IMR-90 (cell line): Measurements from ENCODE around the gene TENM3. TPM values are rescaled to one million over a fixed set of nuclear protein-coding genes. Genes with fewer than 3 reads are reported as not detected.

Experiments
- ATAC-seq: fragments of 200-7000 bp; cut with Tn5 transposase; 2 replicates; pipeline ENCODE4 v1.9.1; 2020; ENCODE audit warnings: low read depth, mild to moderate bottlenecking, moderate library complexity
- BruUV-seq: library from RNA; stranded (reverse); fragments of 400-500 nt; replicated peaks from 2 replicates; lab custom pipeline; 2021; lab: Mats Ljungman, UMichigan
- CTCF ChIA-PET: fragments of 300-600 bp; formaldehyde crosslinking; extraction: SDS; loops from one replicate; lab custom pipeline; 2021; ENCODE audit warnings: antibody characterized with exemption; lab: Yijun Ruan, JAX
- POLR2A ChIA-PET: fragments of 300-600 bp; sonication (Branson Sonifier 250); formaldehyde crosslinking; loops from one replicate; lab custom pipeline; 2022; ENCODE audit warnings: antibody characterized with exemption; ENCODE audit not compliant: unreplicated experiment; lab: Charles Lee
- DNase-seq: peaks from one replicate; pipeline ENCODE4 v3.0.0; 2013
- H2AFZ ChIP-seq: replicated peaks from 2 replicates; pipeline ENCODE3; 2013; ENCODE audit warnings: low read length, mild to moderate bottlenecking; ENCODE audit not compliant: poor library complexity
- H2AK5ac ChIP-seq: 2 replicates; pipeline ENCODE4 v1.6.1; 2013; ENCODE audit warnings: low read depth, low read length, inconsistent platforms
- H2AK9ac ChIP-seq: replicated peaks from 2 replicates; pipeline ENCODE3; 2013; ENCODE audit warnings: mild to moderate bottlenecking, low read depth, low read length, moderate library complexity; ENCODE audit not compliant: poor library complexity
- H2BK120ac ChIP-seq: 2 replicates; pipeline ENCODE4 v1.6.1; 2013; ENCODE audit warnings: low read depth, low read length, inconsistent platforms
- H2BK15ac ChIP-seq: 3 replicates; pipeline ENCODE4 v1.6.1; 2013; ENCODE audit warnings: low read depth, low read length, inconsistent platforms
- H2BK20ac ChIP-seq: 2 replicates; pipeline ENCODE4 v1.6.1; 2013; ENCODE audit warnings: low read depth, mild to moderate bottlenecking, inconsistent platforms, low read length, moderate library complexity
- H2BK5ac ChIP-seq: 2 replicates; pipeline ENCODE4 v1.6.1; 2013; ENCODE audit warnings: mild to moderate bottlenecking, low read depth, low read length, inconsistent platforms; ENCODE audit not compliant: poor library complexity, severe bottlenecking
- H3K14ac ChIP-seq: replicated peaks from 2 replicates; pipeline ENCODE4 v1.6.1; 2013; ENCODE audit warnings: low read depth, low read length, inconsistent platforms
- H3K18ac ChIP-seq: 2 replicates; pipeline ENCODE4 v1.6.1; 2013; ENCODE audit warnings: low read depth, low read length, control low read depth
- H3K23ac ChIP-seq: 2 replicates; pipeline ENCODE4 v1.6.1; 2013; ENCODE audit warnings: low read depth, low read length, inconsistent platforms
- H3K27ac ChIP-seq: 2 replicates; pipeline ENCODE4 v1.5.1; 2013; ENCODE audit warnings: mild to moderate bottlenecking, control low read depth, low read length; ENCODE audit not compliant: insufficient read depth
- H3K27me3 ChIP-seq: 2 replicates; pipeline ENCODE4 v1.6.1; 2013; ENCODE audit warnings: low read length; ENCODE audit not compliant: control insufficient read depth, insufficient read depth
- H3K36me3 ChIP-seq: 2 replicates; pipeline ENCODE4 v1.6.1; 2013; ENCODE audit warnings: low read length, mixed read lengths; ENCODE audit not compliant: control insufficient read depth, insufficient read depth
- H3K4ac ChIP-seq: 2 replicates; pipeline ENCODE4 v1.6.1; 2013; ENCODE audit warnings: low read depth, low read length, inconsistent platforms
- H3K4me1 ChIP-seq: 2 replicates; pipeline ENCODE4 v1.6.1; 2013; ENCODE audit warnings: low read length, mixed read lengths; ENCODE audit not compliant: control insufficient read depth, insufficient read depth
- H3K4me2 ChIP-seq: 2 replicates; pipeline ENCODE4 v1.6.1; 2013; ENCODE audit warnings: low read depth, mild to moderate bottlenecking, control low read depth, low read length, moderate library complexity
- H3K4me3 ChIP-seq: 2 replicates; pipeline ENCODE4 v1.5.1; 2013; ENCODE audit warnings: low read depth, mild to moderate bottlenecking, control low read depth, low read length, moderate library complexity; ENCODE audit not compliant: insufficient read depth
- H3K56ac ChIP-seq: 2 replicates; pipeline ENCODE4 v1.6.1; 2013; ENCODE audit warnings: low read length, inconsistent platforms; ENCODE audit not compliant: insufficient read depth; ENCODE audit errors: extremely low read depth
- H3K79me1 ChIP-seq, 2 experiments: 2 replicates each; pipeline ENCODE4 v1.6.1; 2013; ENCODE audit warnings: low read length in 2 of 2, inconsistent platforms in 1 of 2, low read depth in 1 of 2
- H3K9ac ChIP-seq: 2 replicates; pipeline ENCODE4 v1.6.1; 2013; ENCODE audit warnings: low read depth, low read length, control low read depth
- H3K9me1 ChIP-seq: 2 replicates; pipeline ENCODE4 v1.6.1; 2013; ENCODE audit warnings: low read length, inconsistent platforms; ENCODE audit not compliant: insufficient read depth
- H3K9me3 ChIP-seq: 2 replicates; pipeline ENCODE4 v1.6.1; 2013; ENCODE audit warnings: low read length; ENCODE audit not compliant: control insufficient read depth, insufficient read depth
- H4K20me1 ChIP-seq: 2 replicates; pipeline ENCODE4 v1.6.1; 2013; ENCODE audit warnings: low read length, inconsistent platforms; ENCODE audit not compliant: insufficient read depth
- H4K5ac ChIP-seq: 2 replicates; pipeline ENCODE4 v1.6.1; 2013; ENCODE audit warnings: mild to moderate bottlenecking, low read depth, low read length, control low read depth
- H4K8ac ChIP-seq, 2 experiments: 2 replicates each; pipeline ENCODE4 v1.6.1; 2013; ENCODE audit warnings: low read depth in 2 of 2, low read length in 2 of 2, control low read depth in 1 of 2, inconsistent platforms in 1 of 2
- H4K91ac ChIP-seq: 2 replicates; pipeline ENCODE4 v1.6.1; 2013; ENCODE audit warnings: low read depth, low read length, inconsistent platforms; ENCODE audit not compliant: insufficient read depth
- CEBPB ChIP-seq: IDR thresholded peaks from 2 replicates; pipeline ENCODE4 v1.6.1; 2012; ENCODE audit warnings: low read depth, low read length, improper control_type of control experiment
- MAZ ChIP-seq: IDR thresholded peaks from 2 replicates; pipeline ENCODE4 v1.6.1; 2012; ENCODE audit warnings: low read depth, mild to moderate bottlenecking, low read length, improper control_type of control experiment, moderate library complexity, borderline replicate concordance
- NFE2L2 ChIP-seq: fragments of 150-350 bp; IDR thresholded peaks from 2 replicates; pipeline ENCODE4 v1.6.1; 2016; ENCODE audit warnings: low read depth, mild to moderate bottlenecking, low read length
- WGBS, 2 experiments: methylation state at CpG; one replicate each; pipeline versions ENCODE4 v1.1.5 to v1.1.7; 2013; ENCODE audit warnings: missing lambda C conversion rate in 2 of 2; ENCODE audit not compliant: insufficient read length in 1 of 2; ENCODE audit errors: extremely low coverage in 2 of 2; 5-methylcytosine and 5-hydroxymethylcytosine counted together
- dilution Hi-C: fragments of 300-500 bp; cut with HindIII; formaldehyde crosslinking; loops from one replicate; pipeline ENCODE4 v1.14.3; 2018; ENCODE audit warnings: low sequenced_read_pairs; ENCODE audit not compliant: unreplicated experiment
- in situ Hi-C: fragments of 300-500 bp; cut with MboI; formaldehyde crosslinking; loops from 3 replicates; pipeline ENCODE4 v1.14.3; 2019; ENCODE audit warnings: low sequenced_read_pairs, inconsistent platforms, mixed read lengths
- intact Hi-C: fragments of 100-400 bp; cut with micrococcal nuclease; formaldehyde crosslinking; loops from 2 replicates; pipeline ENCODE4 v1.10.0; 2022
- polyA plus RNA-seq, 3 experiments: library from polyadenylated mRNA; depleted of rRNA; stranded (reverse); fragments of >200 nt; gene quantifications; 2 replicates each; pipeline ENCODE4 v1.2.3, GENCODE V29; 2012; ENCODE audit warnings: low replicate concordance in 1 of 3
- total RNA-seq: library from RNA; depleted of rRNA; stranded (reverse); fragments of >200 nt; gene quantifications from 2 replicates; pipeline ENCODE4 v1.2.3, GENCODE V29; 2012

Gene TENM3
- total and polyA plus RNA-seq, 2 of the 4 experiments (the other 2 are of a cell fraction) = 29.9 to 173 TPM

DNA sequence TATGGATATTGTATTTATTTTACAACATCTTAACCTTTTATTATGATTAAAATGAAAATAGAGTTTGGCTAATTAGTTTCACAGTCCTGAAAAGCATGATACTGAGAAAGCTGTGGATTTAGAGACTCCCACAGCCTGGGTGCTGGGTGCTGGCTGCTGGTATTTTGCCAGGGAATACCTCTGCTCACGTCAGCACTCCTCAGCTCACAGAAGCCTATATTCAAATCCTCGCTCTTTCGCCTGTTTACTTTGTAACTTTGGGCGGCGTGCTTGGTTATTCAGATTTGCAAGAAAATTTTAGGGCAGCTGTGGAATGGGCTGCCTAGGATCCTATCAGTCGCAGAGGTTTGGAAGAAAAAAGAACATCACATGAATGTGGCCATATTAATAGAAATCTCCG is 412.1 kb downstream of the TENM3 start:
- no TSS peak for BruUV-seq
- Histone ChIP-seq H4K5ac (no peak overlapping the region), H2AK9ac (no peak overlapping the region), H3K4me2 (no peak overlapping the region), H3K14ac (no peak overlapping the region), H3K23ac (no peak overlapping the region), H2AFZ (no peak overlapping the region), H4K20me1 (no peaks in the 10 kb centered on the region), H3K9me3 (no peaks in the 10 kb centered on the region), H2BK5ac (no peak overlapping the region), H4K91ac (no peak overlapping the region), H3K9me1 (no peaks in the 10 kb centered on the region), H3K4me1 (peaks cover 2% of the 10 kb centered on the region; the same call in 1 of the 2 replicates), H3K79me1 (no peaks in the 10 kb centered on the region), H3K4ac (no peak overlapping the region), H4K8ac (no peak overlapping the region), H3K9ac (no peak overlapping the region), H3K27me3 (no peaks in the 10 kb centered on the region), H2BK20ac (no peak overlapping the region), H2BK120ac (no peak overlapping the region), H3K18ac (no peak overlapping the region), H2AK5ac (no peak overlapping the region), H3K4me3 (no peak overlapping the region), H3K27ac (no peak overlapping the region), H3K36me3 (no peaks in the 10 kb centered on the region), H3K56ac (no peak overlapping the region), H2BK15ac (no peak overlapping the region)
- DNase-seq (no peak), ATAC-seq (no peak)
- dilution Hi-C loops (no loop called here), intact Hi-C loops (no loop called here), in situ Hi-C loops (no loop called here)
- no peak for TF ChIP-seq MAZ
- no peak for TF ChIP-seq CEBPB
- no peak for TF ChIP-seq NFE2L2
- WGBS, 2 experiments = 96% methylated on average over 4 of the region's 7 CpGs; no CpG with 5 or more reads in 1 of the 2 experiments
- POLR2A ChIA-PET = no interaction called here
- CTCF ChIA-PET = no interaction called here
